HG03175 (cell line): ENCODE results near the gene CD72.
"Not testable (repeated sequence)": the region's sequence is repeated elsewhere in the genome, so short reads cannot be mapped to it uniquely, and the experiment has no call there.

ENCODE experiments used
- ATAC-seq: cut with Tn5 transposase; IDR thresholded peaks from one replicate; pipeline ENCODE4 v1.9.1; 2021; ENCODE audit warnings: mild to moderate bottlenecking, moderate library complexity; ENCODE audit not compliant: unreplicated experiment

Gene CD72

GRCh38 chr9:35618854-35619799 lies 914 bp upstream of the CD72 start:
- ATAC-seq, result peak; percentile 50

- no peak for ATAC-seq
Measured at GRCh38 chr9:35617548-35617947, 665 bp downstream of the CD72 start.

GRCh38 chr9:35616681-35617459 lies 1.3 kb downstream of the CD72 start:
- no peak for ATAC-seq

GRCh38 chr9:35615981-35616680 lies 2.1 kb downstream of the CD72 start:
- no peak for ATAC-seq

GRCh38 chr9:35612843-35613242 lies 5.4 kb downstream of the CD72 start:
- no peak for ATAC-seq

- not testable (repeated sequence) for ATAC-seq
Measured at GRCh38 chr9:35612066-35612465, 6.1 kb downstream of the CD72 start.

GRCh38 chr9:35611230-35611797 lies 6.9 kb downstream of the CD72 start:
- ATAC-seq, result peak; percentile 75

- ATAC-seq, result no peak
Measured at GRCh38 chr9:35609820-35610163, 8.4 kb downstream of the CD72 start.

- no peak for ATAC-seq
Measured at GRCh38 chr9:35609001-35609819, 9.0 kb downstream of the CD72 start.

- no peak for ATAC-seq
Measured at GRCh38 chr9:35608221-35608620, 10.0 kb downstream of the CD72 start.

- no peak for ATAC-seq
Measured at GRCh38 chr9:35606726-35607125, 11.5 kb downstream of the CD72 start.

- no peak for ATAC-seq
Measured at GRCh38 chr9:35606138-35606504, 12.1 kb downstream of the CD72 start.

- ATAC-seq, result peak; percentile 2
Measured at GRCh38 chr9:35605351-35606137, 12.7 kb downstream of the CD72 start.

GRCh38 chr9:35604578-35605350 lies 13.4 kb downstream of the CD72 start, which contains the start of gene TESK1:
Gene TESK1 (plus strand): TSS chr9:35605262. CDS start chr9:35605620, 358 bp downstream.
- peak; percentile 49 for ATAC-seq

GRCh38 chr9:35603986-35604577 lies 14.1 kb downstream of the CD72 start:
- ATAC-seq, result peak; percentile 89

- no peak for ATAC-seq
Measured at GRCh38 chr9:35603506-35603985, 14.7 kb downstream of the CD72 start.

- ATAC-seq, result no peak
Measured at GRCh38 chr9:35599763-35600604, 18.2 kb downstream of the CD72 start.
